ENCODE results near the gene YJU2.
"Not testable (repeated sequence)": the region's sequence is repeated elsewhere in the genome, so short reads cannot be mapped to it uniquely, and the experiment has no call there.

Gene YJU2

GRCh38 chr19:4229179-4229931 lies 17.5 kb upstream of the YJU2 start, which contains the start of gene EBI3:
TSS of gene EBI3 (plus strand) at chr19:4229523. CDS start at chr19:4229551, 28 bp downstream.
- DNase-seq: peak; percentile 79

- not testable (repeated sequence) for DNase-seq
These were observed 16.6 kb upstream of the YJU2 start for GRCh38 chr19:4230237-4230636.

GRCh38 chr19:4231521-4231920 lies 15.4 kb upstream of the YJU2 start:
- DNase-seq: not testable (repeated sequence)

- DNase-seq: not testable (repeated sequence)
These were observed 14.7 kb upstream of the YJU2 start for GRCh38 chr19:4232139-4232538.

- no peak for DNase-seq
These were observed 14.1 kb upstream of the YJU2 start for GRCh38 chr19:4232614-4233281.

GRCh38 chr19:4233282-4233853 lies 13.5 kb upstream of the YJU2 start:
- peak; percentile 97 for DNase-seq

GRCh38 chr19:4234142-4234861 lies 12.6 kb upstream of the YJU2 start:
- DNase-seq: no peak

- no peak for DNase-seq
These were observed 12.0 kb upstream of the YJU2 start for GRCh38 chr19:4234862-4235201.

GRCh38 chr19:4237510-4237909 lies 9.4 kb upstream of the YJU2 start:
- not testable (repeated sequence) for DNase-seq

GRCh38 chr19:4238831-4239230 lies 8.0 kb upstream of the YJU2 start:
- DNase-seq: no peak

- no peak for DNase-seq
These were observed 5.0 kb upstream of the YJU2 start for GRCh38 chr19:4241824-4242430.

GRCh38 chr19:4245938-4246337 lies 942 bp upstream of the YJU2 start:
- not testable (repeated sequence) for DNase-seq

- no peak for DNase-seq
These were observed 9.7 kb downstream of the YJU2 start for GRCh38 chr19:4256563-4256962.

GRCh38 chr19:4257025-4257424 lies 10.1 kb downstream of the YJU2 start:
- DNase-seq: no peak

- DNase-seq: no peak
These were observed 11.3 kb downstream of the YJU2 start for GRCh38 chr19:4258181-4258580.

GRCh38 chr19:4260613-4261191 lies 13.8 kb downstream of the YJU2 start:
- no peak for DNase-seq

- no peak for DNase-seq
These were observed 17.9 kb downstream of the YJU2 start for GRCh38 chr19:4264812-4265211.

GRCh38 chr19:4266253-4267000 lies 19.5 kb downstream of the YJU2 start:
- no peak for DNase-seq

- DNase-seq: peak; percentile 89
These were observed 20.4 kb downstream of the YJU2 start for GRCh38 chr19:4267101-4267900.

GRCh38 chr19:4267901-4268815 lies 21.3 kb downstream of the YJU2 start:
- DNase-seq: no peak

Data from activated CD8-positive, alpha-beta memory T cell treated with anti-CD3 and anti-CD28 coated beads, Interleukin-2, amount 50 U/mL, for 48 hours (primary cell).